PC-9 (cell line): Measurements from ENCODE around the gene EGFR. TPM values are rescaled to one million over a fixed set of nuclear protein-coding genes. Genes with fewer than 3 reads are reported as not detected.

ENCODE experiments used
- BruUV-seq: library from RNA; stranded (reverse); fragments of 400-500 nt; replicated peaks from 2 replicates; lab custom pipeline; 2021; lab: Mats Ljungman, UMichigan
- CTCF ChIA-PET: fragments of 300-600 bp; sonication (Branson Sonifier 250); formaldehyde crosslinking; loops from one replicate; lab custom pipeline; 2022; ENCODE audit warnings: antibody characterized with exemption; lab: Charles Lee
- POLR2A ChIA-PET: fragments of 300-600 bp; sonication (Branson Sonifier 250); formaldehyde crosslinking; loops from one replicate; lab custom pipeline; 2022; ENCODE audit warnings: antibody characterized with exemption; ENCODE audit not compliant: unreplicated experiment; lab: Charles Lee
- DNase-seq, 2 experiments: peaks; one replicate each; pipeline versions ENCODE4 v3.0.0 to v3.0.0-alpha.2; 2015 to 2022; ENCODE audit warnings: mixed read lengths in 1 of 2
- H2AFZ ChIP-seq: fragments of 200-600 bp; sonication (generic); 2 replicates; pipeline ENCODE4 v1.8.1; 2017; ENCODE audit warnings: antibody characterized with exemption
- H3F3A ChIP-seq: fragments of 200-600 bp; sonication (generic); 2 replicates; pipeline ENCODE4 v1.8.1; 2017; ENCODE audit warnings: antibody characterized with exemption, mild to moderate bottlenecking, low read depth; ENCODE audit not compliant: insufficient read depth
- H3K27ac ChIP-seq: fragments of 200-600 bp; sonication (generic); 2 replicates; pipeline ENCODE4 v1.6.1; 2016; ENCODE audit warnings: mixed run types
- H3K27me3 ChIP-seq: fragments of 200-600 bp; sonication (generic); 2 replicates; pipeline ENCODE4 v1.6.1; 2016; ENCODE audit warnings: low read depth, mixed run types; ENCODE audit not compliant: insufficient read depth
- H3K36me3 ChIP-seq: fragments of 200-600 bp; sonication (generic); 2 replicates; pipeline ENCODE4 v1.6.1; 2016; ENCODE audit warnings: low read depth, mixed run types
- H3K4me1 ChIP-seq: fragments of 200-600 bp; sonication (generic); replicated peaks from 2 replicates; pipeline ENCODE4 v1.6.1; 2016; ENCODE audit warnings: mixed run types; ENCODE audit not compliant: insufficient read depth
- H3K4me2 ChIP-seq: fragments of 200-600 bp; sonication (generic); 2 replicates; pipeline ENCODE4 v1.6.1; 2017; ENCODE audit warnings: mixed run types
- H3K4me3 ChIP-seq: fragments of 200-600 bp; sonication (generic); 2 replicates; pipeline ENCODE4 v1.6.1; 2016; ENCODE audit warnings: mixed run types
- H3K79me2 ChIP-seq: fragments of 200-600 bp; sonication (generic); 2 replicates; pipeline ENCODE4 v1.6.1; 2017; ENCODE audit warnings: low read depth, mixed run types
- H3K9me2 ChIP-seq: fragments of 200-600 bp; sonication (generic); 2 replicates; pipeline ENCODE4 v1.8.1; 2017; ENCODE audit warnings: mild to moderate bottlenecking; ENCODE audit not compliant: insufficient read depth
- H3K9me3 ChIP-seq: fragments of 200-600 bp; sonication (generic); 2 replicates; pipeline ENCODE4 v1.8.1; 2016; ENCODE audit warnings: low read depth; ENCODE audit not compliant: insufficient read depth
- H4K20me1 ChIP-seq: fragments of 200-600 bp; sonication (generic); 2 replicates; pipeline ENCODE4 v1.8.1; 2017; ENCODE audit not compliant: insufficient read depth
- CTCF ChIP-seq: fragments of 200-600 bp; sonication (generic); conservative IDR thresholded peaks from 2 replicates; pipeline ENCODE4 v1.6.1; 2017; ENCODE audit warnings: mixed run types, antibody characterized with exemption, mild to moderate bottlenecking, moderate library complexity
- EZH2 ChIP-seq: fragments of 200-600 bp; sonication (generic); IDR thresholded peaks from 2 replicates; pipeline ENCODE4 v1.8.0; 2017; ENCODE audit warnings: antibody characterized with exemption, low read depth
- intact Hi-C: fragments of 100-400 bp; cut with micrococcal nuclease; formaldehyde crosslinking; loops from one replicate; pipeline ENCODE4 v1.10.0; 2022; ENCODE audit not compliant: unreplicated experiment
- total RNA-seq: library from RNA; stranded (reverse); gene quantifications from 2 replicates; pipeline ENCODE4 v1.2.3, GENCODE V29; 2021

Gene EGFR
- total RNA-seq, 1 experiment from 2014 or later: 342 TPM

- H3K4me2 ChIP-seq: no peak overlapping the region
- H3K27me3 ChIP-seq: no peaks in the 10 kb centered on the region
- POLR2A ChIA-PET: interaction anchor here (0.7 kb wide), 1 partner anchor 60 kb away, joined by 4 read pairs; no protein-coding TSS in a partner anchor
- no peak for TF ChIP-seq CTCF
- TF ChIP-seq EZH2: no peak
- no peak overlapping the region for H3K4me3 ChIP-seq
- no peaks in the 10 kb centered on the region for H3K4me1 ChIP-seq
- H3K9me3 ChIP-seq: no peaks in the 10 kb centered on the region
- peaks cover 87% of the 10 kb centered on the region for H3K36me3 ChIP-seq
- H3K27ac ChIP-seq: no peak overlapping the region
- DNase-seq: no peak
- CTCF ChIA-PET: no interaction called here
- H4K20me1 ChIP-seq: 0 out of 2 replicates have a peak, but pooled peaks cover 4% of the 10 kb centered on the region
- intact Hi-C loops: no loop called here
- no TSS peak for BruUV-seq
- no peaks in the 10 kb centered on the region for H3K9me2 ChIP-seq
- peaks cover 54% of the 10 kb centered on the region for H3K79me2 ChIP-seq
- no peak overlapping the region for H2AFZ ChIP-seq
- H3F3A ChIP-seq: peaks cover 64% of the 10 kb centered on the region
Measured at GRCh38 chr7:55145606-55146005, 126.8 kb downstream of the EGFR start.

GRCh38 chr7:55147101-55147500 lies 128.3 kb downstream of the EGFR start:
- Histone ChIP-seq H3K4me1 (no peaks in the 10 kb centered on the region), H2AFZ (no peak overlapping the region), H3F3A (peaks cover 54% of the 10 kb centered on the region), H3K36me3 (peaks cover 86% of the 10 kb centered on the region), H3K27ac (no peak overlapping the region), H3K4me2 (no peak overlapping the region), H3K79me2 (peaks cover 39% of the 10 kb centered on the region; the same call in 1 of the 2 replicates), H4K20me1 (0 out of 2 replicates have a peak, but pooled peaks cover 4% of the 10 kb centered on the region), H3K4me3 (no peak overlapping the region), H3K9me3 (no peaks in the 10 kb centered on the region), H3K9me2 (no peaks in the 10 kb centered on the region), H3K27me3 (no peaks in the 10 kb centered on the region)
- no peak for DNase-seq
- no TSS peak for BruUV-seq
- intact Hi-C loops: no loop called here
- TF ChIP-seq EZH2: no peak
- TF ChIP-seq CTCF: no peak
- ChIA-PET POLR2A (interaction anchor here (0.6 to 1.0 kb wide), 2 partner anchors 14 to 73 kb away, joined by 5 to 12 read pairs; no protein-coding TSS in a partner anchor), CTCF (interaction anchor here (0.6 to 0.7 kb wide), 2 partner anchors 33 to 36 kb away, joined by 3 to 6 read pairs; no protein-coding TSS in a partner anchor)

DNA sequence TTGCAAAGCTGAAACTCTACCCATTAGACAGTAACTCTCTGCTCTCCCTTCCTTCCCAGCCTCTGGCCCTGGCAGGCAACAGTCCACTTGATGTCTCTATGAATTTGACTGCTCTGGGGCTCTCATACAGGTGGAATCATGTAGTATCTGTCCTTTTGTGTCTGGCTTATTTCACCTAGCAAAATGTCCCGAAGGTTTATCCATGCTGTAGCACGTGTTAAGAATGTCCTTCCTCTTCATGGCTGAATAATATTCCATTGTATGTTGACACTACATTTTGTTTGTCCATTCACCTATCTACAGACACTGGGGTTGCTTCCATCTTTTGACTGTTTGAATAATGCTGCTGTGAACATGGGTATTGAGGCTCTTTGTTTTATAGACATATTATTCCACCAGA lies 128.9 kb downstream of the EGFR start:
- Histone ChIP-seq H3K27me3 (no peaks in the 10 kb centered on the region), H2AFZ (no peak overlapping the region), H3K9me3 (no peaks in the 10 kb centered on the region), H3K4me1 (no peaks in the 10 kb centered on the region), H3K27ac (no peak overlapping the region), H3K4me3 (no peak overlapping the region), H3K9me2 (no peaks in the 10 kb centered on the region), H3K79me2 (peaks cover 32% of the 10 kb centered on the region; the same call in 1 of the 2 replicates), H3K4me2 (no peak overlapping the region), H3F3A (peaks cover 57% of the 10 kb centered on the region), H4K20me1 (0 out of 2 replicates have a peak, but pooled peaks cover 4% of the 10 kb centered on the region), H3K36me3 (peaks cover 86% of the 10 kb centered on the region)
- DNase-seq: no peak
- ChIA-PET POLR2A (no interaction called here), CTCF (interaction anchor here (0.7 kb wide), 1 partner anchor 33 kb away, joined by 3 read pairs; no protein-coding TSS in a partner anchor)
- TF ChIP-seq CTCF (no peak), EZH2 (no peak)
- no TSS peak for BruUV-seq
- intact Hi-C loops: no loop called here
